ENCODE results near the gene ARL11. TPM values are rescaled to one million over a fixed set of nuclear protein-coding genes. Genes with fewer than 3 reads are reported as not detected.
"Not testable (repeated sequence)": the region's sequence is repeated elsewhere in the genome, so short reads cannot be mapped to it uniquely, and the experiment has no call there.

The ARL11 gene
- total RNA-seq = 0.89 and 1.0 TPM in 2 replicates

DNA sequence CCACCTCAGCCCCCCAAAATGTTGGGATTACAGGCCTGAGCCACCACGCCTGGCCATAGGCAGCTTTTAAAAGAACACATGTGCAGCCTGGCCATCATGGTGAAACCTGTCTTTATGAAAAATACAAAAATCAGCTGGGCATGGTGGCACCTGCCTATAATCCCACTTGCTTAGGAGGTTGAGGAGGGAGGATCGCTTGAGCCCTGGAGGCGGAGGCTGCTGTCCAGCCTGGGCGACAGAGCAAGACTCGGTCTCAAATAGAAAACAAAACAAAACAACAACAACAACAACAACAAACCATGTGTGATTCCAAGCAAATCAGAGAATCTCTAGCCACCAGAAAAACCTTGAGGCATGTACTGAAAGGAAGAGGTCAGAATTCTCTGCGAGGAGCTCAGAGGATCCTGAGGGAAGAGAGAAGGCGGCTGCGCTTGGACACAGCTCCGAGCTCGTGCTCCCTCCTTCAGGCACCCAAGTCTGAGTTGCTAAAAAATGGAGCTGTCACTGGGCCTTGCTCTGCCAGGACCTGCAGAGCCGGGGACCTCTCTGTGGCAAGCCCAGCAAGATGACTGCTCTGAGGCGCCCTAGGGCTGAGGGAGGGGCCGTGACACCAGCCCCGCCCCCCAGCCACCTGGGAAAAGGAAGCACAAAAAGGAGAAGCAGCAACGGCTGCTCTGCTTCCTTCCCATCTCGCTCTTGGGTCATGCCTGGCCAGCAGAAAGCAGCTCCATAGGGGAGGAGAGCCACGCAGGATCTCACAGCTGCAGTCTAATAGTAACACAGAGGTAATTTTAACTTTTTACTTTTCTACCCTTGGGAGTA, at the start of gene ARL11:
Gene ARL11 (plus strand): TSS at position 677 of the 822 bp plus-strand sequence. CDS start 1,941 bp downstream, outside the sequence.
- Mint-ChIP-seq H3K36me3 (ENCODE audit: low read depth) (no peaks in the 10 kb centered on the region), H3K4me3 (ENCODE audit: low read depth) (peak within 1 kb of the TSS; percentile 85), H3K4me1 (ENCODE audit: low read depth) (peaks cover 13% of the 10 kb centered on the region), H3K27me3 (ENCODE audit: low read depth) (no peaks in the 10 kb centered on the region), H3K9me3 (no peaks in the 10 kb centered on the region), H3K27ac (peak within 1 kb of the TSS; percentile 68)
- intact Hi-C loops (cut with micrococcal nuclease) = no loop called here
- DNase-seq (ENCODE audit: low spot score) = peak; percentile 54

DNA sequence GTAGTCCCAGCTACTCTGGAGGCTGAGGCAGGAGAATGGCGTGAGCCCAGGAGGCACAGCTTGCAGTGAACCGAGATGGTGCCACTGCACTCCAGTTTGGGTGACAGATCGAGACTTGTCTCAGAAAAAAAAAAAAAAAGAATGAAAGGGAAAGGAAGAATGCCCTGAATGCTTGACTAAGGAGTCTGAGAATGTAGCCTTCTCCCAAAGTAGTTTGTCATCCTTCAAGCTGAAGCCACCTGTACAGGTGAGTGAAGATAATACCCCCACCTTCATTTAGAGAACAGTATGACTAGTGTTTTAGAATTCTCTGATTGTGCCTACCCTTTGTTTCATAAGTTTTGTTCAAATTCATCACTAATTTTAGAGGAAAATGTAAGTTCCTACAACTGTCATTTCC, 48.8 kb upstream of the ARL11 start:
- H3K36me3 Mint-ChIP-seq (ENCODE audit: low read depth) = peaks cover 28% of the 10 kb centered on the region
- no peaks in the 10 kb centered on the region for H3K9me3 Mint-ChIP-seq
- peaks cover 18% of the 10 kb centered on the region for H3K4me1 Mint-ChIP-seq (ENCODE audit: low read depth)
- no peak for DNase-seq (ENCODE audit: low spot score)
- intact Hi-C loops (cut with micrococcal nuclease) = no loop called here
- H3K4me3 Mint-ChIP-seq (ENCODE audit: low read depth) = no peak overlapping the region
- no peaks in the 10 kb centered on the region for H3K27me3 Mint-ChIP-seq (ENCODE audit: low read depth)
- no peak overlapping the region for H3K27ac Mint-ChIP-seq

DNA sequence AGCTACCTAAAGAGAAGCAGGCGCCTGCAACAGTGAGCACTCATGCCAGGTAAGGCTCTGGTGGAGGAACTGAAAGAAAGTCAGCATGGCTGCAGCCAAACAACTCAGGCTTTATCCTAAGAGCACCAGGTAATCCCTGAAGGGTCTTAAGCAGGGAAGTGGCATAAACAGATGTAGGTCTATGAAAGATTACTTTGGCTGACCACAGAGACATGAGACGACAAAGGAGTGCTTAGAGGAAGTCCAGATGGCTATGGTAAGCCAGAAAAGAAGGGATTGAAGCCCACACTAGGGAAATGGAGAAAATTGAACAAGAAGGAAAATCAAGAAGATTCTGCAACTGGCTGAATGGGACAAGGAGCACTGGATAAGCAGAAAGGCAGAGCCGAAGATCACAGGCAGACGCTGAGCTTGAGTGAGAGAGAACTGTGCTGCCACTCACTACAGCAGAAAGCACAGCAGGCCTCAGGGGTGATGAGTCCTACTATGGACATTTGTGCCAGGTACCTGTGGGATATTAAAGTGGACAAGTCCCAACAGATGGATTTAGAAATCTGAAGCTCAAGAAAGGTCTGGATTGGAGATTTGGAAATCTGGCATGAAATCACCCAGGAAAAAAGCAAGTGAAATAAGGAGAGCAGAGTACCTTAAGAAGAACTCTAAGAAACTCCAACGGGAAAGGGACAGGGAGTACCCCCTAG, 47.2 kb upstream of the ARL11 start:
- intact Hi-C loops (cut with micrococcal nuclease) = loop anchor here (10.0 kb wide), 1 partner anchor 136 kb away; the partner anchor contains the start of genes CAB39L and SETDB2
- DNase-seq (ENCODE audit: low spot score) = no peak
- Mint-ChIP-seq H3K27me3 (ENCODE audit: low read depth) (no peaks in the 10 kb centered on the region), H3K36me3 (ENCODE audit: low read depth) (peaks cover 25% of the 10 kb centered on the region), H3K4me1 (ENCODE audit: low read depth) (peaks cover 24% of the 10 kb centered on the region), H3K27ac (no peak overlapping the region), H3K4me3 (ENCODE audit: low read depth) (no peak overlapping the region), H3K9me3 (no peaks in the 10 kb centered on the region)

DNA sequence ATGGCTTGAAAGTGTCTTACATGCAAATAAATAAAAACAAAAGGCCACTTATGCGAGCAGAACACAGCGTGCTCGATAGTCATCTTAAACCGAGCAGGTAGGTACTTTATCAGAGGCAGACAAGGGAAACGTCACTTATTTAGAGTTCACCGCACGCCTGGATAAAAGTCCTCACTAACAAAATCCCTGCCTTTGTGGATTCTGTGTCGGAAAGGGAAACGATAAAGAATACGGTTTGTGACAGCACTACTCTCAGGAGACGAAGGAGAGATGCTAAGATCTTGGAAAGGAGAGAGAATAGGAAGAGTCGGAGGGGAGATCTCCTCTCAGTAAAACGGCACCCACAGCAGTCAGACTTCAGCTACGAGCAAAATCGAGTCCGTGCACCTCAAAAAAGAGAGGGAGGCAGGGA, 43.5 kb upstream of the ARL11 start:
- intact Hi-C loops (cut with micrococcal nuclease) = loop anchor here (5.0 to 10.0 kb wide), 2 partner anchors 87 to 140 kb away; partner anchors contain the start of genes CAB39L, PHF11 and SETDB2
- no peak for DNase-seq (ENCODE audit: low spot score)
- peaks cover 17% of the 10 kb centered on the region for H3K36me3 Mint-ChIP-seq (ENCODE audit: low read depth)
- peak overlapping the region; percentile 99 for H3K4me3 Mint-ChIP-seq (ENCODE audit: low read depth)
- H3K9me3 Mint-ChIP-seq = no peaks in the 10 kb centered on the region
- H3K4me1 Mint-ChIP-seq (ENCODE audit: low read depth) = peaks cover 33% of the 10 kb centered on the region
- peak overlapping the region; percentile 96 for H3K27ac Mint-ChIP-seq
- peaks cover 2% of the 10 kb centered on the region for H3K27me3 Mint-ChIP-seq (ENCODE audit: low read depth)

DNA sequence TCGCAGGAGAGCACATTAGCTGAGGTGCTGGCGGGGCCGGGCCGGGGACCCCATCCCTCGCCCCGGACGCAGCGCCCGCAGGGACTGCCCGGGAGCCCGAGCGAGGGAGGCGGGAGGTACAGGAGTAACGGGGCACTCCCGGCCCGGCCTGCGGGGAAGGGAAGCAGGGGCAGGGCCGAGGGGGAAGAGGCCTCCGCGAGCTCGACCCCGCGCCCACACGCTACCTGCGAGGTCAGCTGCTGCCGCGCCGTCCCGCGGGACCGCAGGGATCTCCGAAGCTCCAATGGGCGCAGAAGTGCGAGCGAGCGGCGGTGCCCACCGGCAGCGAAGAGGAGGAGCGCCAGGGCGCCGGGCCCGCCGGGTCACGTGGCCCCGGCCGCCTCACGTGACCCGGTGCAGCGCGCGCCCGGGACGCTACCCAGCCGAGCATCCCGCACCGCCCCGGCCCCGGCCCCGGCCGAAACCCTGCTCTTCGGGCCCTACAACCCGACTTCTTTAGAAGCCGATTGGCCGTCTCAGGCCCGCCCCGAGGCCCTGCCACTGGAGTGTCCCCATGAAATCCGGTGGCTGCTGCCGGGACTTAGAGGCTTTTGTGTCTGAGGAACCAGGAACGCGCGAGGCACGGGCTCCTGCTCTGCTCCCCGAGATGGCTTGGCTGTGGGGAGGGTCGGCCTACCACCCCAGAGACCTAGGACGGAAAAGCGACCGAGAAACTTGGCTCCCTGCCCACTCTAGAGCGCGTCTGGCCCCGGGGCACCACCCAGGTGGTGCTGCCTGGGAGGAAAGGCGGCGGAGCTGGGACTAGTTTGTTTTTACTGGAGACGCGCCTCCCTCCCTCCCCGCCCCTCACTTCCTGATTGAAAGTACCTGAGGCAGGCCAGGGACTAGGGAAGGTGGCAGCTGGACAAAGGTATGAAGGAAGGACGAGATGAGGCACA, 42.8 kb upstream of the ARL11 start, which contains the start of gene RCBTB1:
Gene RCBTB1 (minus strand): TSS at position 339 of the 938 bp plus-strand sequence. CDS start 18,279 bp downstream, outside the sequence.
- intact Hi-C loops (cut with micrococcal nuclease) = loop anchor here (5.0 to 10.0 kb wide), 2 partner anchors 88 to 141 kb away; partner anchors contain the start of genes CAB39L, PHF11 and SETDB2
- peaks cover 2% of the 10 kb centered on the region for H3K27me3 Mint-ChIP-seq (ENCODE audit: low read depth)
- no peaks in the 10 kb centered on the region for H3K9me3 Mint-ChIP-seq
- H3K4me3 Mint-ChIP-seq (ENCODE audit: low read depth) = peak within 1 kb of the TSS; percentile 99
- H3K27ac Mint-ChIP-seq = peak within 1 kb of the TSS; percentile 96
- peak; percentile 68 for DNase-seq (ENCODE audit: low spot score)
- H3K36me3 Mint-ChIP-seq (ENCODE audit: low read depth) = peaks cover 13% of the 10 kb centered on the region
- peaks cover 33% of the 10 kb centered on the region for H3K4me1 Mint-ChIP-seq (ENCODE audit: low read depth)

DNA sequence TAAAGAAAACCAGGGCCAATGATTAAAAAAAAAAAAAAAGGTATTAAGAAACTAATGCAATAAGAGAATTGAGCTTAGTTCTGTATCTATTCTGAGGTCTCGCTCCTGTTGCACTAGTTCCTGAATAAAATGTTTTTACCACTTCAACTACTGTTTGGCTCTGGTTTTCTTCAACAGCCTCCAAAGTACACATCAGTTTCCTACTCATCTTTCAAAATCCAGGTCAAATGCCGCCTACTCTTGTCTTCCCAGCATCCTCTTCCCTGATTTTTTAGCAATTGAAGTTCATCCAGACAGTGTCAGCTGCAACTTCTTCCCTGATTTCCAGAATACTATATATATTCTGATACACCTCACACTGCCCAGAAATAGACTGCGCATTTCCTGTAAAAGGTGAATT, 41.6 kb upstream of the ARL11 start:
- intact Hi-C loops (cut with micrococcal nuclease) = loop anchor here (5.0 to 10.0 kb wide), 2 partner anchors 89 to 142 kb away; partner anchors contain the start of genes CAB39L, PHF11 and SETDB2
- peak overlapping the region; percentile 62 for H3K4me3 Mint-ChIP-seq (ENCODE audit: low read depth)
- peaks cover 3% of the 10 kb centered on the region for H3K36me3 Mint-ChIP-seq (ENCODE audit: low read depth)
- H3K27me3 Mint-ChIP-seq (ENCODE audit: low read depth) = peaks cover 2% of the 10 kb centered on the region
- peaks cover 28% of the 10 kb centered on the region for H3K4me1 Mint-ChIP-seq (ENCODE audit: low read depth)
- H3K9me3 Mint-ChIP-seq = no peaks in the 10 kb centered on the region
- DNase-seq (ENCODE audit: low spot score) = no peak
- H3K27ac Mint-ChIP-seq = no peak overlapping the region

DNA sequence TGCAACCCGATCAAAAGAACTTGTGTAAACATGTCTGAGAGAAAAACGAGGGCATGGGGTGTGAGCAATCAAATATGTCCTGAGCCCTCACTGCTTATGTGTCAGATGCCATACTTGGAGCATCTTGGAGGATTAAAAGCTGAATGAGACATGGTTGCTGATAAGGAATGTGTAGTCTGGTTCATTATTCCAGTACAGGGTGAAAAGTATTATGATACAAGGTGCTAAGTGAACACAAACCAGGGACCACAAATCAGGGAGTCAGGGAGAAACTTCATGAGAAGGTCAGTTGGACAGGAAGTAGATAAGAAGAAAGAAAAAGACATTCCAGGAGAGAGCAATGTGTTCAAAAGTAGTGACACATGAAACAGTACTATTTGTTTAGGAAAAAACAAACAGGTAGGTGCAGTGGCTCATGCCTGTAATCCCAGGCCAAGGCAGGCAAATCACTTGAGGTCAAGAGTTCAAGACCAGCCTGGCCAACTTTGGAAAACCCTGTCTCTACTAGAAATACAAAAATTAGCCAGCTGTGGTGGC, 40.9 kb upstream of the ARL11 start:
- intact Hi-C loops (cut with micrococcal nuclease) = loop anchor here (5.0 to 10.0 kb wide), 2 partner anchors 90 to 143 kb away; partner anchors contain the start of genes CAB39L, PHF11 and SETDB2
- peaks cover 26% of the 10 kb centered on the region for H3K4me1 Mint-ChIP-seq (ENCODE audit: low read depth)
- no peak for DNase-seq (ENCODE audit: low spot score)
- H3K27ac Mint-ChIP-seq = no peak overlapping the region
- no peaks in the 10 kb centered on the region for H3K36me3 Mint-ChIP-seq (ENCODE audit: low read depth)
- H3K27me3 Mint-ChIP-seq (ENCODE audit: low read depth) = peaks cover 2% of the 10 kb centered on the region
- H3K4me3 Mint-ChIP-seq (ENCODE audit: low read depth) = no peak overlapping the region
- H3K9me3 Mint-ChIP-seq = no peaks in the 10 kb centered on the region

DNA sequence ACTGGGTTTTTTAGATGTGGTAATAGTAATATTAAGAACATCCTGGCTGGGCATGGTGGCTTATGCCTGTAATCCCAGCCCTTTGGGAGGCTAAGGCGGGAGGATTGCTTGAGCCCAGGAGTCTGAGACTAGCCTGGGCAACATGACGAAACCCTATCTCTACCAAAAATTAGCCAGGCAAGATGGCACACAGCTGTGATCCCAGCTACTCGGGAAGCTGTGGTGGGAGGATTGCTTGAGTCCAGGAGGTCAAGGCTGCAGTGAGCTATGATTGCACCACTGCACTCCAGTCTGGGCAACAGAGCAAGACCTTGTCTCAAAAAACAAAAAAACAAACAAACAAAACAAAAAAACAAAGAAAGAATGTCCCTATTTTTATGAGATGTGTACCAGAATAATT, 37.6 kb upstream of the ARL11 start:
- peaks cover 13% of the 10 kb centered on the region for H3K4me1 Mint-ChIP-seq (ENCODE audit: low read depth)
- H3K36me3 Mint-ChIP-seq (ENCODE audit: low read depth); H3K27ac Mint-ChIP-seq; H3K27me3 Mint-ChIP-seq (ENCODE audit: low read depth); H3K4me3 Mint-ChIP-seq (ENCODE audit: low read depth); intact Hi-C loops (cut with micrococcal nuclease); DNase-seq (ENCODE audit: low spot score); H3K9me3 Mint-ChIP-seq: not testable (repeated sequence)

DNA sequence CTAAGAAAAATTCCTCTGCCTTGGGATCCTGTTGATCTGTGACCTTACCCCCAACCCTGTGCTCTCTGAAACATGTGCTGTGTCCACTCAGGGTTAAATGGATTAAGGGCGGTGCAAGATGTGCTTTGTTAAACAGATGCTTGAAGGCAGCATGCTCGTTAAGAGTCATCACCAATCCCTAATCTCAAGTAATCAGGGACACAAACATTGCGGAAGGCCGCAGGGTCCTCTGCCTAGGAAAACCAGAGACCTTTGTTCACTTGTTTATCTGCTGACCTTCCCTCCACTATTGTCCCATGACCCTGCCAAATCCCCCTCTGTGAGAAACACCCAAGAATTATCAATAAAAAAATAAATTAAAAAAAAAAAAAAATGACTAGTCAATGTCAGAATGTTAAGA, 34.4 kb upstream of the ARL11 start:
- DNase-seq (ENCODE audit: low spot score); H3K36me3 Mint-ChIP-seq (ENCODE audit: low read depth); H3K27ac Mint-ChIP-seq; H3K4me3 Mint-ChIP-seq (ENCODE audit: low read depth); H3K27me3 Mint-ChIP-seq (ENCODE audit: low read depth); H3K4me1 Mint-ChIP-seq (ENCODE audit: low read depth); H3K9me3 Mint-ChIP-seq; intact Hi-C loops (cut with micrococcal nuclease): not testable (repeated sequence)

DNA sequence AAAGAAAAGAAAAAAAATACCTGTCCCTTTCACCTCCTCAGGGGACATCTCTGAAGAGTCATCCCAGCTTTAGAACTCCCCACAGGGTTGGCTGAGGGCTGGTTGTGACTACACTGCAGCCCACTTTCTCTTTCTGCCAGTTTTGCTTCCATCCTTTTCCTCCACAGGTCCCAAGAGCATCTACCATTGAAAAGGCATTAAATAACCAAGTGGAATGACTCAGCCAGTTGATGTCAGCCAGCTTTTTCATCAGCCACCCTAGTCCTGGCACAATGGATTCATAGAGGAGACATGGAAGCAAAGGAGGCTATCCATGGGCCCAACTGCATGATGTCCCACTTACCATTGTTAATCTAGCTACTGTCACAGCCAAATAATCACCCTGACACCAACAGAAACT, 33.7 kb upstream of the ARL11 start:
- DNase-seq (ENCODE audit: low spot score) = no peak
- H3K9me3 Mint-ChIP-seq = no peaks in the 10 kb centered on the region
- intact Hi-C loops (cut with micrococcal nuclease) = no loop called here
- no peaks in the 10 kb centered on the region for H3K4me1 Mint-ChIP-seq (ENCODE audit: low read depth)
- no peak overlapping the region for H3K27ac Mint-ChIP-seq
- peaks cover 2% of the 10 kb centered on the region for H3K27me3 Mint-ChIP-seq (ENCODE audit: low read depth)
- H3K36me3 Mint-ChIP-seq (ENCODE audit: low read depth) = no peaks in the 10 kb centered on the region
- H3K4me3 Mint-ChIP-seq (ENCODE audit: low read depth) = no peak overlapping the region

DNA sequence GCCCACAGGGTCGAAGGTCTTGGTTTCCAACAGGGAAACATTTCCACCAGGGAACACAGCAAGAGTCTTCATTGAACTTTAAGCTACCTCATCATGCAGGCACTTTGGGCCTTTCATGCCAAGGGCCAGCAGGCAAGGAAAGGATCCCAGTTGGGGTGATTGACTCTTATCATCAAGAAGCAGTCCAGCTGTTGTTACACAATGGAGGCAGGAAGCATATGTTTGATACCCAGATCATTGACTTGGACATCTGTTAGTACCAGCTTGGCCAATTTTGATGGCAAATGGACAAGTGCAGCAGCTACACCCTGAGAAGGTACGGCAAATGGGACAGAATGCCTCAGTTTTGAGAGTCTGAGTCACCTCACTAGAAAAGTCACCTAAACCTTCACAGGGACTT, 32.1 kb upstream of the ARL11 start:
- intact Hi-C loops (cut with micrococcal nuclease) = no loop called here
- Mint-ChIP-seq H3K4me1 (ENCODE audit: low read depth) (no peaks in the 10 kb centered on the region), H3K36me3 (ENCODE audit: low read depth) (no peaks in the 10 kb centered on the region)

More for the DNA sequence above, 32.1 kb upstream of the ARL11 start:
- H3K27me3 Mint-ChIP-seq (ENCODE audit: low read depth) = no peaks in the 10 kb centered on the region
- no peak for DNase-seq (ENCODE audit: low spot score)
- no peak overlapping the region for H3K27ac Mint-ChIP-seq
- H3K4me3 Mint-ChIP-seq (ENCODE audit: low read depth) = no peak overlapping the region
- H3K9me3 Mint-ChIP-seq = no peaks in the 10 kb centered on the region

All from activated T-helper 2 cell treated with anti-CD3 and anti-CD28 coated beads, Interferon-gamma antibody, Interleukin-2, Interleukin-4, amounts not matched to agents 10 μg/mL and 5 μg/mL and 100 μg/mL, durations not matched to agents 14 hours and 24 hours and 36 hours (primary cell).